DMS 273 (cell line): Measurements from ENCODE around the gene NOXA1.

Experiments used
- DNase-seq: peaks from one replicate; lab custom pipeline; 2025; ENCODE audit not compliant: unreplicated experiment; lab: John Stamatoyannopoulos, UW

The NOXA1 gene

GRCh38 chr9:137427454-137428310 is 4.5 kb downstream of the NOXA1 start:
- no peak for DNase-seq

- DNase-seq = no peak
These were observed 5.1 kb downstream of the NOXA1 start for GRCh38 chr9:137428311-137428630.

- DNase-seq = no peak
These were observed 5.8 kb downstream of the NOXA1 start for GRCh38 chr9:137428841-137429545.

GRCh38 chr9:137429546-137429890 is 6.3 kb downstream of the NOXA1 start:
- DNase-seq = no peak

- peak; percentile 48 for DNase-seq
These were observed 7.0 kb downstream of the NOXA1 start for GRCh38 chr9:137429974-137430722.

GRCh38 chr9:137430723-137431415 is 7.7 kb downstream of the NOXA1 start:
- no peak for DNase-seq

- DNase-seq = no peak
These were observed 8.3 kb downstream of the NOXA1 start for GRCh38 chr9:137431416-137431931.

GRCh38 chr9:137432687-137433348 is 9.6 kb downstream of the NOXA1 start:
- DNase-seq = no peak

GRCh38 chr9:137433349-137433915 is 10.2 kb downstream of the NOXA1 start:
- DNase-seq = no peak

GRCh38 chr9:137433916-137434431 is 10.8 kb downstream of the NOXA1 start:
- DNase-seq = no peak

- DNase-seq = no peak
These were observed 11.5 kb downstream of the NOXA1 start for GRCh38 chr9:137434498-137435380.

- no peak for DNase-seq
These were observed 12.2 kb downstream of the NOXA1 start for GRCh38 chr9:137435381-137435891.

GRCh38 chr9:137435980-137436760 is 13.0 kb downstream of the NOXA1 start:
- DNase-seq = no peak

GRCh38 chr9:137436761-137437600 is 13.8 kb downstream of the NOXA1 start:
- no peak for DNase-seq

GRCh38 chr9:137437691-137438590 is 14.7 kb downstream of the NOXA1 start:
- DNase-seq = no peak

GRCh38 chr9:137438591-137439157 is 15.5 kb downstream of the NOXA1 start:
- no peak for DNase-seq
